Ovary (tissue), 3 donors: Measurements from ENCODE around the gene EWSR1.

Experiments used
- EP300 ChIP-seq: sonication (generic); formaldehyde crosslinking; IDR thresholded peaks from one replicate; pipeline ENCODE4 v1.6.1; 2017; ENCODE audit warnings: antibody characterized with exemption
- POLR2A ChIP-seq: fragments of 450-650 bp; IDR thresholded peaks from one replicate; pipeline ENCODE4 v1.6.1; 2017; ENCODE audit warnings: antibody characterized with exemption, mild to moderate bottlenecking, moderate library complexity
- TF ChIP-seq, protein P1 (sequence below), 3 donors: fragments of 450-650 bp in 2 of 3; fragments of 200-600 bp in 1 of 3; IDR thresholded peaks; one replicate each; pipeline versions ENCODE4 v1.5.1 to v1.8.0; 2016 to 2022; ENCODE audit warnings: antibody characterized with exemption in 3 of 3, mild to moderate bottlenecking in 1 of 3
- donor health status: DM: no; HTN: no; CAD: no.

DNA sequence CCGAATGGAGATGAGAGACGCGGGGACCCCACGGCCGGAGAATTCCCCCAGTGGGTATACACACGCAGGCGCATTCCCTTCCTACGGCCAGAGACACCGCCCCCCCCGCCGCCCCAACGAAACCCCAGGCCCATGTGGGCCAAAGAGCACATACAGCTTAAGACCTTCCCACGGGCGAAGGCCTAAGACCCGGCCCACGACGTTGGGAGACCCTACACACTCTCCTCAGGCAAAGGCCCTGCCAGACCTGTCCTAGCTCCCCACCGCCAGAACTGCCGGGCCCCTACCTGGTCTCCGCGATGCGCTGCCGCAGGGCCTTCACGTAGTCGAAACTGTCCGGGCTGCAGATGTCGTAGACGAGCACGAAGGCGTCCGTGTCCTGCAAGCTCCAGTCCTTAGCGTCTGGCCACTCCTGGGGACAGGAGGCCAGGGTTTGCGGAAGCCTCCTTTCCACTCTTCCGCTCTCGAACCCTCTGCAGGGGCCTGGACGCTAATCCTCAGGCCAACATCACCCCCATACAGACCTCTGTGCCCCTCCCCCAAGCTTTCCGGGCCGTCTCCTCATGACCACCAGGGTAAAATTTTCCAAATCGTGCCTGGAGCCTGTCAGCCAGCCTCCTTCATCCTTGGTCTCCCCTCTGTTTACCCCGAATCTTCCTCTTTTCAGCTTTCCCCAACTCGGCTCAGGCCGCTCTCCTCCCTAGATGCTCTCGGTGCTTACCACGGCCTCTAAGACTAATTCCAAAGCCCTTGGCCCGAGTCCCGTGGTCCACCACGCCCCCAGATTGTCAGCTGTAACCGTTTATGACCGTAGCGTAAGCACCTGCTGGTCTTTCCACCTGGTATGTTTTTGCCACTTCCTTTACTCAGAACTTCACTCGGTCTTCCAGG lies 45.8 kb downstream of the EWSR1 start:
- TF ChIP-seq POLR2A (no peak), EP300 (no peak)
- TF ChIP-seq, protein P1, sequence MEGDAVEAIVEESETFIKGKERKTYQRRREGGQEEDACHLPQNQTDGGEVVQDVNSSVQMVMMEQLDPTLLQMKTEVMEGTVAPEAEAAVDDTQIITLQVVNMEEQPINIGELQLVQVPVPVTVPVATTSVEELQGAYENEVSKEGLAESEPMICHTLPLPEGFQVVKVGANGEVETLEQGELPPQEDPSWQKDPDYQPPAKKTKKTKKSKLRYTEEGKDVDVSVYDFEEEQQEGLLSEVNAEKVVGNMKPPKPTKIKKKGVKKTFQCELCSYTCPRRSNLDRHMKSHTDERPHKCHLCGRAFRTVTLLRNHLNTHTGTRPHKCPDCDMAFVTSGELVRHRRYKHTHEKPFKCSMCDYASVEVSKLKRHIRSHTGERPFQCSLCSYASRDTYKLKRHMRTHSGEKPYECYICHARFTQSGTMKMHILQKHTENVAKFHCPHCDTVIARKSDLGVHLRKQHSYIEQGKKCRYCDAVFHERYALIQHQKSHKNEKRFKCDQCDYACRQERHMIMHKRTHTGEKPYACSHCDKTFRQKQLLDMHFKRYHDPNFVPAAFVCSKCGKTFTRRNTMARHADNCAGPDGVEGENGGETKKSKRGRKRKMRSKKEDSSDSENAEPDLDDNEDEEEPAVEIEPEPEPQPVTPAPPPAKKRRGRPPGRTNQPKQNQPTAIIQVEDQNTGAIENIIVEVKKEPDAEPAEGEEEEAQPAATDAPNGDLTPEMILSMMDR (IDR thresholded peaks at IDR 0.05) = no peak
